HG03025 (cell line): Measurements from ENCODE around the gene DLX4.

ENCODE experiments used
- ATAC-seq: cut with Tn5 transposase; IDR thresholded peaks from one replicate; pipeline ENCODE4 v1.9.1; 2021; ENCODE audit warnings: mild to moderate bottlenecking, moderate library complexity; ENCODE audit not compliant: unreplicated experiment, low FRiP score

DLX4 gene

GRCh38 chr17:49985310-49985990 lies 16.5 kb downstream of the DLX4 start:
- ATAC-seq: no peak

- ATAC-seq: no peak
Measured at GRCh38 chr17:49986396-49987289, 17.7 kb downstream of the DLX4 start.

- no peak for ATAC-seq
Measured at GRCh38 chr17:49987290-49987585, 18.2 kb downstream of the DLX4 start.

GRCh38 chr17:49987681-49988441 lies 18.9 kb downstream of the DLX4 start:
- ATAC-seq: no peak

- ATAC-seq: no peak
Measured at GRCh38 chr17:49989518-49989880, 20.5 kb downstream of the DLX4 start.

GRCh38 chr17:49990331-49990730 lies 21.3 kb downstream of the DLX4 start:
- ATAC-seq: no peak

- no peak for ATAC-seq
Measured at GRCh38 chr17:49990921-49991320, 21.9 kb downstream of the DLX4 start.

- no peak for ATAC-seq
Measured at GRCh38 chr17:49991409-49991808, 22.4 kb downstream of the DLX4 start.

GRCh38 chr17:49992191-49992932 lies 23.4 kb downstream of the DLX4 start:
- ATAC-seq: no peak

GRCh38 chr17:49992933-49993422 lies 24.0 kb downstream of the DLX4 start:
- ATAC-seq: no peak

- no peak for ATAC-seq
Measured at GRCh38 chr17:49993423-49994060, 24.6 kb downstream of the DLX4 start.

GRCh38 chr17:49994085-49995054 lies 25.4 kb downstream of the DLX4 start:
- no peak for ATAC-seq

- ATAC-seq: no peak
Measured at GRCh38 chr17:49995055-49995738, 26.2 kb downstream of the DLX4 start, which contains the start of gene DLX3. Gene DLX3, minus strand, starts transcription at chr17:49995224. Its CDS starts 226 bp downstream, at chr17:49994998.

GRCh38 chr17:49996121-49996494 lies 27.1 kb downstream of the DLX4 start:
- no peak for ATAC-seq

- ATAC-seq: no peak
Measured at GRCh38 chr17:49996495-49997300, 27.7 kb downstream of the DLX4 start.

GRCh38 chr17:49997301-49997650 lies 28.3 kb downstream of the DLX4 start:
- ATAC-seq: no peak
